Effector memory CD4-positive, alpha-beta T cell (primary cell): Measurements from ENCODE around the gene DNM3.

ENCODE experiments used
- DNase-seq, 3 donors: peaks; one replicate each; pipeline ENCODE4 v3.0.0-alpha.2; 2020
- H3K27ac ChIP-seq: 2 replicates; pipeline ENCODE4 v1.7.0; 2013; ENCODE audit warnings: mild to moderate bottlenecking, low read length, moderate library complexity; ENCODE audit not compliant: insufficient read depth, poor library complexity, severe bottlenecking
- H3K27me3 ChIP-seq: replicated peaks from 2 replicates; pipeline ENCODE4 v1.7.0; 2013; ENCODE audit warnings: mild to moderate bottlenecking, low read length; ENCODE audit not compliant: insufficient read depth, control insufficient read depth, poor library complexity, severe bottlenecking
- H3K36me3 ChIP-seq: 2 replicates; pipeline ENCODE4 v1.7.0; 2013; ENCODE audit warnings: mild to moderate bottlenecking, low read length, moderate library complexity; ENCODE audit not compliant: control insufficient read depth, insufficient read depth
- H3K4me1 ChIP-seq: 2 replicates; pipeline ENCODE4 v1.7.0; 2013; ENCODE audit warnings: low read length, mild to moderate bottlenecking; ENCODE audit not compliant: control insufficient read depth, insufficient read depth, poor library complexity, severe bottlenecking
- H3K4me3 ChIP-seq: 2 replicates; pipeline ENCODE4 v1.7.0; 2013; ENCODE audit warnings: low read length, low read depth, mild to moderate bottlenecking; ENCODE audit not compliant: insufficient read depth, poor library complexity, severe bottlenecking
- H3K9me3 ChIP-seq: 2 replicates; pipeline ENCODE4 v1.7.0; 2013; ENCODE audit warnings: mild to moderate bottlenecking, low read length, moderate library complexity; ENCODE audit not compliant: control insufficient read depth

The DNM3 gene

DNA sequence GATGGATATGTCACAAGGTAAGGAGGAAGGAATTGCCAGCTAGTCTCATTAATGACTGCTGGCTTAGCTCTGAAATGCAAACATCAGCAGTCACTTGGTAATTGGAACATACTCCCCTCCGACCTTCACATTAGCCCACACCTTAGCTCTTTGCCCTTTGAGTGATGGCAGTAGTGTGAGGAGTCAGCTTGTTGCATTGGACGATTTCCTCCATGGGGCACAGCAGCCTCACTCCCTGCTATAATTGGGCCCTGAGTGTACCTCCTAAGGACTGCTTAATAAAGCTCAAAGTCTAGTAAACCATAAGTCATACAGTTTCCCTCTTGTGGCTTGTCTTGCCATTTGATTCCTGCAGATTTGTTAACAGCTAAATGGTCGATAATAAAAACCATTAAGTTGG lies 40.4 kb upstream of the DNM3 start:
- Histone ChIP-seq H3K27ac (no peak overlapping the region), H3K4me3 (no peak overlapping the region), H3K36me3 (peaks cover 22% of the 10 kb centered on the region), H3K4me1 (no peaks in the 10 kb centered on the region), H3K27me3 (no peaks in the 10 kb centered on the region), H3K9me3 (no peaks in the 10 kb centered on the region)
- DNase-seq: no peak

DNA sequence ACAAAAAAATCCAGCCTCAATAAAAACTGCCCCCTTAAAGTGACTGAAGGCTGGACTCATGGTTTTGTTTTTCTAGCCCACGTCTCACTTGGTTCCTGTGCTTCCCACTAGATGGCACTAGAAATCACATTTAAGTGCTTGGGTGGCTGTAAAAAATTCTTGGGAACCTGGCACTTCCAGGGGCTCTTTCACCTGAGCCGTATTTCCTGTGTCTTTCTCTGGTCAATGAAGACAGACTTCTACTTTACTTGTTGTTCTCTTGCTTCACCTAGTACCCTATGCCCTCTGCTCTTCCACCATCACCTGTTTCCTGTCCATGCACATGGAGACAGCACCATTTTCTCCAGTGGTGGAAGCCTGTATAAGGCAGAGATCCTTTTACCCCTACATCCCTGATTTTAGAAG lies 39.8 kb upstream of the DNM3 start:
- Histone ChIP-seq H3K4me3 (no peak overlapping the region), H3K36me3 (peaks cover 16% of the 10 kb centered on the region), H3K4me1 (no peaks in the 10 kb centered on the region), H3K9me3 (no peaks in the 10 kb centered on the region), H3K27ac (no peak overlapping the region), H3K27me3 (no peaks in the 10 kb centered on the region)
- DNase-seq: no peak

GRCh38 chr1:171802207-171802606 lies 39.1 kb upstream of the DNM3 start:
- no peaks in the 10 kb centered on the region for H3K4me1 ChIP-seq
- DNase-seq: no peak
- no peak overlapping the region for H3K4me3 ChIP-seq
- peaks cover 9% of the 10 kb centered on the region for H3K36me3 ChIP-seq
- no peak overlapping the region for H3K27ac ChIP-seq
- no peaks in the 10 kb centered on the region for H3K9me3 ChIP-seq
- H3K27me3 ChIP-seq: no peaks in the 10 kb centered on the region

DNA sequence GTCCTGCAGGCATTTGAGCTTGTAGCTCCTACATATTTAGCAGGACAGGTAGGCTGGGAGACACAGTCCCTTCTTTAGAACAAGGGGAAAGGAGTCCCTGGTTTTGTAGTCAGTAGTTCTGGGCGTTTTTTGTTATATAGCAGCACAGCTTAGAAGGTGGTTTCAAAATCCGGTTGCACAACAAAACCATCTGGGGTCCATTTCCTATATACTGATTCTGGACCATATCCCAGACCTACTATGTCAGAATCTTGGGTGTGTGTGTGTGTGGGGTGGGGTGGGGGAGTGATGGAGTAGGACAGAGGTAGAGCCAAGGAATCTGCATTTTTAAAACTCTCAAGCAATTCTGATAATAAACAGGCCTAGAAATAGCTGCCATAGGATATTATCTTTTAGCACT lies 38.3 kb upstream of the DNM3 start:
- no peak for DNase-seq
- H3K27me3 ChIP-seq: no peaks in the 10 kb centered on the region
- H3K36me3 ChIP-seq: peaks cover 1% of the 10 kb centered on the region
- H3K9me3 ChIP-seq: no peaks in the 10 kb centered on the region
- H3K27ac ChIP-seq: no peak overlapping the region
- no peak overlapping the region for H3K4me3 ChIP-seq
- H3K4me1 ChIP-seq: no peaks in the 10 kb centered on the region

DNA sequence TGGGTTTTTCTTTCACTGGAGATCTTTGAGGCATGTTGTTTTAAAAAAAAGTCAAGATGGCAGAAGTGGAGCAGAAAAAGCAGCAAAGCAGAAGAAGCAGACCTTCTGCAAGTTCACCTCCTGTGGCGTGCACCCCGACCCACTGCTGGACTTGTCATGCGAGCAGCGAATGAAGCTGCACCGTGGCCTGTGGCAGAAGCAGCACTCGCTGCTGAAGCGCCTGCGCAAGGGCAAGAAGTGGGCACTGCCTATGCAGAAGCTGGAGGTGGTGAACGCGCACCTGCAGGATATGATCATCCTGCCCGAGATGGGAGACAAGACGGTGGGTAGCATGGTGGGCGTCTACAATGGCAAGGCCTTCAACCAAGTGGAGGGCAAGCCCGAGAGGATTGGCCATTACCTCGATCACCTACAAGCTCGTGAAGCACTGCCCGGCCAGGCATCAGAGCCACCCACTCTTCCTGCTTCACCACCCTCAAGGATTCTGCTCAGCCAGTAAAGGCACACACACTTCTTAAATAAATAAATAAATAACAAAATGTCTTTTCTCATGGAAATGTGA lies 37.8 kb upstream of the DNM3 start:
- H3K27ac ChIP-seq: no peak overlapping the region
- no peak for DNase-seq
- H3K9me3 ChIP-seq: no peaks in the 10 kb centered on the region
- no peaks in the 10 kb centered on the region for H3K4me1 ChIP-seq
- no peak overlapping the region for H3K4me3 ChIP-seq
- no peaks in the 10 kb centered on the region for H3K36me3 ChIP-seq
- H3K27me3 ChIP-seq: no peaks in the 10 kb centered on the region

- no peak for DNase-seq
- H3K9me3 ChIP-seq: no peaks in the 10 kb centered on the region
- H3K27me3 ChIP-seq: no peaks in the 10 kb centered on the region
- H3K27ac ChIP-seq: no peak overlapping the region
- no peak overlapping the region for H3K4me3 ChIP-seq
- no peaks in the 10 kb centered on the region for H3K36me3 ChIP-seq
- no peaks in the 10 kb centered on the region for H3K4me1 ChIP-seq
These were observed 35.7 kb upstream of the DNM3 start for GRCh38 chr1:171805395-171806115.

DNA sequence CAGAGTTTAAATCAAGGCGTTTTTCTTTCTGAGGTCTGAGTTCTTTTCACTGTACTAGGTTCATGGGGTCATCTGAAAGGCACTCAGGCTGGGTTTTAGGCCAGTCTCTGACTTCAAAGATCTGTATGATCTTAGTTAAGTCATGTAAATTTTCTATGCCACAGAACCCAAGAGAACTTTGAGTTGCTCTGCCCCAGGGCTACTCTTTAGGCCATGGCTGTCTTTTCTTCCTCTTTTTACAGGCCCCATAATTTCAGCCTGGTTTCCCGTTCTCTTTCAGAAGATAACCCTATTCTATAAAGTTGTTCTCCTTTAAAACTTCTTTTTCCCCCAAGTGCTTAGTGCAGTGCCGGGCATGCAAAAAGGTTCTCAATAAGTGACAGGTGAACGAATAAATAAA lies 33.7 kb upstream of the DNM3 start:
- DNase-seq: no peak
- no peaks in the 10 kb centered on the region for H3K4me1 ChIP-seq
- H3K9me3 ChIP-seq: no peaks in the 10 kb centered on the region
- H3K4me3 ChIP-seq: no peak overlapping the region
- no peaks in the 10 kb centered on the region for H3K27me3 ChIP-seq
- no peaks in the 10 kb centered on the region for H3K36me3 ChIP-seq
- H3K27ac ChIP-seq: no peak overlapping the region

- Histone ChIP-seq H3K36me3 (no peaks in the 10 kb centered on the region), H3K27me3 (no peaks in the 10 kb centered on the region), H3K27ac (no peak overlapping the region), H3K4me3 (no peak overlapping the region), H3K4me1 (no peaks in the 10 kb centered on the region), H3K9me3 (no peaks in the 10 kb centered on the region)
- no peak for DNase-seq
These were observed 31.5 kb upstream of the DNM3 start for GRCh38 chr1:171809834-171810233.

DNA sequence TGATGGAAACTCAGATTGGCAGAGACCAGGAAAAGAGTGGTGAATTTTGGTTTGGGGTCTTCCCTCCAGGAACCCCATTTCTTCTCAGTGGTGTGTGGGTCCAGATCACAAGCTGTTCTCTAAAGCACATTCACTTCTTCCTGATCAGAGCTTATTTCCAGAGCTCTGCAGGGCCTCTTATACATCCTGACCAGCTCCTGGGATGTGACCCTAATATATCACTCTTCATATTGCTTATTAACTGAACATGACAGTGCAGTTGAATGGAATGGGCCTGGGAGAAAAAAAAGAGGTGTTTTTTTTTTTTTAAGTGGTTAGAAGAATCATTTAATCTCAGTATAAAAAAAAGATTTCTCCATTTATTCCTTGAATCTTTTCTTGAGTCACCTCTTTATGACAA lies 29.6 kb upstream of the DNM3 start:
- no peak overlapping the region for H3K4me3 ChIP-seq
- H3K4me1 ChIP-seq: no peaks in the 10 kb centered on the region
- H3K9me3 ChIP-seq: no peaks in the 10 kb centered on the region
- H3K27ac ChIP-seq: no peak overlapping the region
- no peak for DNase-seq
- H3K36me3 ChIP-seq: no peaks in the 10 kb centered on the region
- no peaks in the 10 kb centered on the region for H3K27me3 ChIP-seq

GRCh38 chr1:171814692-171815091 lies 26.6 kb upstream of the DNM3 start:
- H3K27ac ChIP-seq: no peak overlapping the region
- no peaks in the 10 kb centered on the region for H3K4me1 ChIP-seq
- H3K9me3 ChIP-seq: no peaks in the 10 kb centered on the region
- DNase-seq: no peak
- no peak overlapping the region for H3K4me3 ChIP-seq
- no peaks in the 10 kb centered on the region for H3K27me3 ChIP-seq
- no peaks in the 10 kb centered on the region for H3K36me3 ChIP-seq
